Nephron (organoid): ENCODE data around the gene PPP4R4.
"Not testable (repeated sequence)": the region's sequence is repeated elsewhere in the genome, so short reads cannot be mapped to it uniquely, and the experiment has no call there.

Experiments used
- H3K27ac Mint-ChIP-seq, 3 experiments: 2 replicates each; pipeline ENCODE4 v1.8.0; 2020; ENCODE audit warnings: mixed read lengths in 3 of 3, mild to moderate bottlenecking in 2 of 3, moderate library complexity in 1 of 3
- H3K27me3 Mint-ChIP-seq: 2 replicates; pipeline ENCODE4 v1.8.0; 2021; ENCODE audit warnings: low read depth, mild to moderate bottlenecking, moderate library complexity, mixed read lengths
- H3K36me3 Mint-ChIP-seq: 2 replicates; pipeline ENCODE4 v1.8.0; 2020; ENCODE audit warnings: low read depth, mixed read lengths
- H3K4me1 Mint-ChIP-seq: 2 replicates; pipeline ENCODE4 v1.8.0; 2020; ENCODE audit warnings: mixed read lengths
- H3K4me3 Mint-ChIP-seq, 3 experiments: 2 replicates each; pipeline ENCODE4 v1.8.0; 2020; ENCODE audit warnings: mild to moderate bottlenecking in 3 of 3, mixed read lengths in 3 of 3, moderate library complexity in 2 of 3
- H3K9me3 Mint-ChIP-seq: 2 replicates; pipeline ENCODE4 v1.8.0; 2020; ENCODE audit warnings: mixed read lengths
- TF ChIP-seq, protein P1 (sequence below), 3 experiments: fragments of 200-600 bp; sonication (generic); IDR thresholded peaks; one replicate each; pipeline ENCODE4 v1.5.0; 2021; ENCODE audit warnings: antibody characterized with exemption in 3 of 3; ENCODE audit not compliant: unreplicated experiment in 3 of 3

PPP4R4 gene

DNA sequence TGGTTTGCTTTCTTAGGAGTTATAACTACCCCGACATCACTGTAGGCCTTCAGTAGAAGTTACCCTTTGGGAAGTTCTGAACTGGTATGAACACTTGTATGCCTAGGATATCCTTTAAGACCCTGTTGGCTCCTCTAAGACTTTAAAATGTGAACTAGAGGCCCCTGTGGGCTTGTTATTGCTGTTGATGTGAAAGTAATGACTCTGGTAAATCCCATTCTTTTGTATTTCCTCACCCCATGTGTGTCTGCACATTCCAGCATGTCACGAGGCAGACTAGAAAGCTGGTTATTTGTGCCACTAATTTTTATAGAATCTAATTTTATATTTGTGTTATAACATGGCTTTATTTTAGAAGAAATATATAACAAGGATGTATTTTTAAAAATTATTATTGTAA lies 70.1 kb downstream of the PPP4R4 start:
- no peaks in the 10 kb centered on the region for H3K27me3 Mint-ChIP-seq
- no peaks in the 10 kb centered on the region for H3K4me1 Mint-ChIP-seq
- no peaks in the 10 kb centered on the region for H3K9me3 Mint-ChIP-seq
- no peaks in the 10 kb centered on the region for H3K36me3 Mint-ChIP-seq
- no peak overlapping the region for H3K27ac Mint-ChIP-seq
- TF ChIP-seq, protein P1, sequence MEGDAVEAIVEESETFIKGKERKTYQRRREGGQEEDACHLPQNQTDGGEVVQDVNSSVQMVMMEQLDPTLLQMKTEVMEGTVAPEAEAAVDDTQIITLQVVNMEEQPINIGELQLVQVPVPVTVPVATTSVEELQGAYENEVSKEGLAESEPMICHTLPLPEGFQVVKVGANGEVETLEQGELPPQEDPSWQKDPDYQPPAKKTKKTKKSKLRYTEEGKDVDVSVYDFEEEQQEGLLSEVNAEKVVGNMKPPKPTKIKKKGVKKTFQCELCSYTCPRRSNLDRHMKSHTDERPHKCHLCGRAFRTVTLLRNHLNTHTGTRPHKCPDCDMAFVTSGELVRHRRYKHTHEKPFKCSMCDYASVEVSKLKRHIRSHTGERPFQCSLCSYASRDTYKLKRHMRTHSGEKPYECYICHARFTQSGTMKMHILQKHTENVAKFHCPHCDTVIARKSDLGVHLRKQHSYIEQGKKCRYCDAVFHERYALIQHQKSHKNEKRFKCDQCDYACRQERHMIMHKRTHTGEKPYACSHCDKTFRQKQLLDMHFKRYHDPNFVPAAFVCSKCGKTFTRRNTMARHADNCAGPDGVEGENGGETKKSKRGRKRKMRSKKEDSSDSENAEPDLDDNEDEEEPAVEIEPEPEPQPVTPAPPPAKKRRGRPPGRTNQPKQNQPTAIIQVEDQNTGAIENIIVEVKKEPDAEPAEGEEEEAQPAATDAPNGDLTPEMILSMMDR (IDR thresholded peaks at IDR 0.05; ENCODE audit: unreplicated experiment in 3 of 3): no peak
- no peak overlapping the region for H3K4me3 Mint-ChIP-seq

DNA sequence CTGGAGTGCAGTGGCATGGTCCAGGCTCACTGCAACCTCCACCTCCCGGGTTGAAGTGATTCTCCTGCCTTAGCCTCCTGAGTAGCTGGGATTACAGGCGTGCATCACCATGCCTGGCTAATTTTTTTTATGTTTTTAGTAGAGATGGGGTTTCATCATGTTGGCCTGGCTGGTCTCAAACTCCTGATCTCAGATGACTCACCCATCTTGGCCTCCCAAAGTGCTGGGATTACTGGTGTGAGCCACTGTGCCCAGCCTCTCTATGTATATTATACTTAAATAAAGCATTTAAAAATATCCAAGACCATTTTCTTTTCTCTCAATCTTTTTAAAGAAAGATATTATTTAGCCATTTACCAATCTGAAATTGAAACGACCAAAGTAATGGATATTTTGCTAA lies 90.1 kb downstream of the PPP4R4 start:
- not testable (repeated sequence) for H3K36me3 Mint-ChIP-seq, H3K4me1 Mint-ChIP-seq, H3K27me3 Mint-ChIP-seq, H3K27ac Mint-ChIP-seq, H3K4me3 Mint-ChIP-seq
- peaks cover 13% of the 10 kb centered on the region for H3K9me3 Mint-ChIP-seq

DNA sequence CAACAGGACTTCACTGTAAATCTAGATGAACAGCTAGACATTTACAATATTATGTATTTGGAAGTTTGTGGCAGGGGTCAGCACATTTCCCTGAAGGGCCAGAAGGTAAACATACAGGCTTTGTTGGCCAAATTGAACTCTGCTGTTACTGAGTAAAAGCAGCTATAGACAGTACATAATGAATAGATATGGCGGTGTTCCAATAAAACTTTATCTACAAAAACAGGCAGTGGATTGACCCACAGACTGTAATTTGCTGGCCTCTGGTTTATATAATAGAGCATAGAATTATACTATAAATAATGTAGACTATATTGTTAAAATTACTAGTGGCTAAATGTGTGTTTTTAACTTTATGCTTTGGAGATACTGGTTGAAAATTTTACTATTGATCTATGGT lies 93.2 kb downstream of the PPP4R4 start:
- Mint-ChIP-seq H3K4me3 (no peak overlapping the region), H3K27me3 (no peaks in the 10 kb centered on the region), H3K9me3 (peaks cover 7% of the 10 kb centered on the region), H3K4me1 (peaks cover 5% of the 10 kb centered on the region), H3K36me3 (no peaks in the 10 kb centered on the region), H3K27ac (no peak overlapping the region)
- TF ChIP-seq, protein P1 (IDR thresholded peaks at IDR 0.05; ENCODE audit: unreplicated experiment in 3 of 3): no peak

DNA sequence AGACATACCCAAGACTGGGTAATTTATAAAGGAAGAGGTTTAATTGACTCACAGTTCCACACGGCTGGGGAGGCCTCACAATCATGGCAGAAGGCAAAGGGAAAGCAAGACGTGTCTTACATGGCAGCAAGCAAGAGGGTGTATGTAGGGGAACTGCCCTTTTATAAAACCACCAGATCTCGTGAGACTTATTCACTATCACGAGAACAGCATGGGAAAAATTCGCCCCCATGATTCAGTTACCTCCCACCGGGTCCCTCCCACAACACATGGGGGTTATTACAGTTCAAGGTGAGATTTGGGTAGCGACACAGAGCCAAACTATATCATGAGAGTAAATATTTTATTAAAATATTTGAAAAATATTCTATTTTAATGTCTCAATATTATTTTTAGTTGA lies 94.5 kb downstream of the PPP4R4 start:
- not testable (repeated sequence) for H3K4me3 Mint-ChIP-seq, H3K4me1 Mint-ChIP-seq, H3K27me3 Mint-ChIP-seq, H3K9me3 Mint-ChIP-seq, H3K36me3 Mint-ChIP-seq, H3K27ac Mint-ChIP-seq

DNA sequence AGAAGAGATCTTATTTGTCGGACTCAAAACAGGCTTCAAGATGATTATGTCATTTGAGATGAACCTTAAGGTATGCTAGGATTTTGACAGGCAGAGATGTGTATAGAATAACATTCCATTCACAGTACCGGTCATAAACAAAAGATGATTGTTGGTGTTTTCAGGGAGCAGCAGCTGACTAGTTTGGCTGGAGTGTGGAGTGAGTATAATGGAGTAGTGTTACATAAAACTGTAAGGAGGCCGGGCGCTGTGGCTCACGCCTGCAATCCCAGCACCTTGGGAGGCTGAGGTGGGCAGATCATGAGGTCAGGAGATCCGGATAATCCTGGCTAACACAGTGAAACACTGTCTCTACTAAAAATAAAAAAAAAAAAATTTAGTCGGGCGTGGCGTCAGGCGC lies 95.0 kb downstream of the PPP4R4 start:
- Mint-ChIP-seq H3K4me1 (peaks cover 5% of the 10 kb centered on the region), H3K27me3 (no peaks in the 10 kb centered on the region)

DNA sequence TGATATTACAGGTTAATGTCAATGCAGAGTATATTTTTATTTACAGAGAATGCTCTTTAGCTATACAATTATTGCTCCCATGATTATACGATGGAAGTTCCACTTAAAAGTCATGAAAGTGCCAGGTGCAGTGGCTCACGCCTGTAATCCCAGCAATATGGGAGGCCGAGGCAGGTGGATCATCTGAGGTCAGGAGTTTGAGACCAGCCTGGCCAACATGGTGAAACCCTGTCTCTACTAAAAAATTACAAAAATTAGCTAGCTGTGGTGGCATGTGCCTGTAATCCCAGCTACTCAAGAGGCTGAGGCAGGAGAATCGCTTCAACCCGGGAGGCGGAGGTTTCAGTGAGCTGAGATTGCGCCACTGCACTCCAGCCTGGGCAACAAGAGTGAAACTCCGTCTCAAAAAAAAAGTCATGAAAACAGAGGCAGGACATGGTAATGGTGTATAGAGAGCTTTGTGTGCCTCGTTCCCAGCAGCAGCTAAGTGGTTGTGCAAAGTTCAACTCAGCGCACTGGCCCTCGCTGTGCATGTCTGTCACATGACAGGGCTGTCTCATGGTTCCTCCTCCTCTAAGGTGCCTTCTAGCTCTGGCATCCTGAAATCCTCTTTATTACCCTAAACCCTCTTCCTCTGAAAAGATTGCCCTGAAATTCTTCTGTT lies 102.9 kb downstream of the PPP4R4 start:
- not testable (repeated sequence) for H3K36me3 Mint-ChIP-seq, H3K27ac Mint-ChIP-seq, H3K27me3 Mint-ChIP-seq, H3K4me1 Mint-ChIP-seq, H3K4me3 Mint-ChIP-seq, H3K9me3 Mint-ChIP-seq

More for the DNA sequence above, 95.0 kb downstream of the PPP4R4 start:
- Mint-ChIP-seq H3K27ac (no peak overlapping the region), H3K9me3 (no peaks in the 10 kb centered on the region), H3K36me3 (no peaks in the 10 kb centered on the region), H3K4me3 (no peak overlapping the region)
- TF ChIP-seq, protein P1 (IDR thresholded peaks at IDR 0.05; ENCODE audit: unreplicated experiment in 3 of 3): no peak

DNA sequence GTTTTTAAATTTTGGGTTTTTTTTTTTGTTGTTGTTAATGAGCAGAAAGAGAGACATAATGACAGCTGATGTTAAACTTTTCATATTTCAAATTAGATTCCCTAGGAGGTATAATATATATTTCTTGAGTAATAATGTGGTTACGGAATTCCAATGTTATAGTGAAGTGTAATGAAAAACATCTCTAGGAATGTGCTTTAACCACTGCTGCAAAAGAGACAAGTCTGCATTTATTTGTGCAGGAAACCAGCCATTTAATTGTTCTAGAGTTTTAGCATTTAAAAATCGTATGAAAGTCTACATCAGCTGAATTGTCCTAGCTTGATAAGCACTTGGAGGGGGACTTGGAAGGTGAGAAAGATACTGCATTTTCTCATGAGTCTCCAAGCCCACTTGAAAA lies 104.6 kb downstream of the PPP4R4 start:
- Mint-ChIP-seq H3K27me3 (no peaks in the 10 kb centered on the region), H3K9me3 (no peaks in the 10 kb centered on the region), H3K4me1 (no peaks in the 10 kb centered on the region), H3K4me3 (no peak overlapping the region), H3K27ac (no peak overlapping the region), H3K36me3 (no peaks in the 10 kb centered on the region)
- TF ChIP-seq, protein P1 (IDR thresholded peaks at IDR 0.05; ENCODE audit: unreplicated experiment in 3 of 3): no peak
